WTC11 (cell line): Measurements from ENCODE around the gene FAM114A1. TPM values are rescaled to one million over a fixed set of nuclear protein-coding genes. Genes with fewer than 3 reads are reported as not detected.

Experiments used
- ATAC-seq: fragments of 200-7000 bp; cut with Tn5 transposase; 2 replicates; pipeline ENCODE4 v1.10.0; 2021; ENCODE audit warnings: mild to moderate bottlenecking, moderate library complexity
- CTCF ChIA-PET: fragments of 300-600 bp; sonication (Branson Sonifier 250); formaldehyde crosslinking; loops from one replicate; lab custom pipeline; 2021; ENCODE audit warnings: antibody characterized with exemption; lab: Charles Lee
- POLR2A ChIA-PET: fragments of 350-600 bp; sonication (Branson Sonifier 250); formaldehyde crosslinking; loops from one replicate; lab custom pipeline; 2021; ENCODE audit warnings: antibody characterized with exemption; lab: Charles Lee
- DNase-seq: peaks from one replicate; pipeline ENCODE4 v3.0.0; 2021; ENCODE audit warnings: low spot score
- H3K27ac Mint-ChIP-seq: 2 replicates; pipeline ENCODE4 v1.8.0; 2021; ENCODE audit warnings: mixed read lengths
- H3K27me3 Mint-ChIP-seq: 2 replicates; pipeline ENCODE4 v1.8.0; 2021; ENCODE audit warnings: low read depth, mild to moderate bottlenecking, moderate library complexity, mixed read lengths
- H3K36me3 Mint-ChIP-seq: 2 replicates; pipeline ENCODE4 v1.8.0; 2021; ENCODE audit warnings: mixed read lengths
- H3K4me1 Mint-ChIP-seq: 2 replicates; pipeline ENCODE4 v1.8.0; 2022; ENCODE audit warnings: mixed read lengths
- H3K4me3 Mint-ChIP-seq: 2 replicates; pipeline ENCODE4 v1.8.0; 2021; ENCODE audit warnings: mild to moderate bottlenecking, moderate library complexity, mixed read lengths
- H3K9me3 Mint-ChIP-seq: 2 replicates; pipeline ENCODE4 v1.8.0; 2021; ENCODE audit warnings: mixed read lengths
- CREM ChIP-seq: sonication (generic); formaldehyde crosslinking; IDR thresholded peaks from 2 replicates; pipeline ENCODE4 v1.8.1; 2022; ENCODE audit warnings: mild to moderate bottlenecking, missing genetic modification reagents, moderate library complexity
- EMX1 ChIP-seq: fragments of 250-450 bp; sonication (Bioruptor Pico); IDR thresholded peaks from 2 replicates; pipeline ENCODE4 v1.8.0; 2021; ENCODE audit warnings: mild to moderate bottlenecking
- KAT7 ChIP-seq: sonication (generic); formaldehyde crosslinking; IDR thresholded peaks from 2 replicates; pipeline ENCODE4 v1.8.1; 2023; ENCODE audit warnings: missing genetic modification reagents, mild to moderate bottlenecking, borderline replicate concordance
- MYBL2 ChIP-seq: sonication (generic); formaldehyde crosslinking; IDR thresholded peaks from 2 replicates; pipeline ENCODE4 v1.8.1; 2023; ENCODE audit warnings: mild to moderate bottlenecking, moderate library complexity, missing genetic modification reagents
- NR3C1 ChIP-seq: sonication (generic); formaldehyde crosslinking; conservative IDR thresholded peaks from 2 replicates; pipeline ENCODE4 v1.8.1; 2023; ENCODE audit warnings: low read depth, mild to moderate bottlenecking, missing genetic modification reagents
- RELA ChIP-seq: sonication (generic); formaldehyde crosslinking; IDR thresholded peaks from 2 replicates; pipeline ENCODE4 v1.8.1; 2022; ENCODE audit warnings: missing genetic modification reagents, mild to moderate bottlenecking, borderline replicate concordance
- SMAD3 ChIP-seq: sonication (generic); formaldehyde crosslinking; IDR thresholded peaks from 2 replicates; pipeline ENCODE4 v1.8.0; 2022; ENCODE audit warnings: missing genetic modification reagents, mild to moderate bottlenecking, borderline replicate concordance
- TCF7 ChIP-seq: sonication (generic); formaldehyde crosslinking; IDR thresholded peaks from 2 replicates; pipeline ENCODE4 v1.8.0; 2022; ENCODE audit warnings: mild to moderate bottlenecking, low read depth, missing genetic modification reagents, moderate library complexity
- ZBTB21 ChIP-seq: sonication (generic); formaldehyde crosslinking; IDR thresholded peaks from 2 replicates; pipeline ENCODE4 v1.8.1; 2023; ENCODE audit warnings: mild to moderate bottlenecking, missing genetic modification reagents, borderline replicate concordance
- ZNF121 ChIP-seq: sonication (generic); formaldehyde crosslinking; IDR thresholded peaks from 2 replicates; pipeline ENCODE4 v1.8.0; 2023; ENCODE audit warnings: missing genetic modification reagents
- ZNF138 ChIP-seq: sonication (generic); formaldehyde crosslinking; conservative IDR thresholded peaks from 2 replicates; pipeline ENCODE4 v1.8.1; 2022; ENCODE audit warnings: mild to moderate bottlenecking, moderate library complexity, missing genetic modification reagents
- total RNA-seq: library from RNA; stranded (reverse); gene quantifications from 3 replicates; pipeline ENCODE4 v1.2.3, GENCODE V29; 2021
- TF ChIP-seq, protein P1 (sequence below): sonication (generic); formaldehyde crosslinking; IDR thresholded peaks from 2 replicates; pipeline ENCODE4 v1.8.1; 2023; ENCODE audit warnings: mild to moderate bottlenecking, moderate library complexity, missing genetic modification reagents
- TF ChIP-seq, protein P2 (sequence below): fragments of 250-450 bp; sonication (Bioruptor Pico); IDR thresholded peaks from 2 replicates; pipeline ENCODE4 v1.9.0; 2021; ENCODE audit warnings: mild to moderate bottlenecking, borderline replicate concordance
- TF ChIP-seq, protein P3 (sequence below): sonication (generic); formaldehyde crosslinking; IDR thresholded peaks from 2 replicates; pipeline ENCODE4 v1.8.1; 2023; ENCODE audit warnings: mild to moderate bottlenecking, missing genetic modification reagents
- TF ChIP-seq, protein P4 (sequence below): fragments of 250-450 bp; sonication (Bioruptor Pico); IDR thresholded peaks from 2 replicates; pipeline ENCODE4 v1.8.0; 2021; ENCODE audit warnings: mild to moderate bottlenecking
- TF ChIP-seq, protein P5 (sequence below): sonication (generic); formaldehyde crosslinking; IDR thresholded peaks from 2 replicates; pipeline ENCODE4 v1.8.1; 2022; ENCODE audit warnings: missing genetic modification reagents, borderline replicate concordance
- TF ChIP-seq, protein P6 (sequence below): sonication (generic); formaldehyde crosslinking; IDR thresholded peaks from 2 replicates; pipeline ENCODE4 v1.8.1; 2022; ENCODE audit warnings: low read depth, mild to moderate bottlenecking, moderate library complexity, missing genetic modification reagents, borderline replicate concordance
- TF ChIP-seq, protein P7 (sequence below): sonication (generic); formaldehyde crosslinking; IDR thresholded peaks from 2 replicates; pipeline ENCODE4 v1.8.0; 2022; ENCODE audit warnings: mild to moderate bottlenecking, missing genetic modification reagents
- TF ChIP-seq, protein P8 (sequence below): sonication (generic); formaldehyde crosslinking; IDR thresholded peaks from 2 replicates; pipeline ENCODE4 v1.8.0; 2022; ENCODE audit warnings: mild to moderate bottlenecking, missing genetic modification reagents

The FAM114A1 gene
- total RNA-seq, 1 experiment from 2014 or later: 17.6 TPM

DNA sequence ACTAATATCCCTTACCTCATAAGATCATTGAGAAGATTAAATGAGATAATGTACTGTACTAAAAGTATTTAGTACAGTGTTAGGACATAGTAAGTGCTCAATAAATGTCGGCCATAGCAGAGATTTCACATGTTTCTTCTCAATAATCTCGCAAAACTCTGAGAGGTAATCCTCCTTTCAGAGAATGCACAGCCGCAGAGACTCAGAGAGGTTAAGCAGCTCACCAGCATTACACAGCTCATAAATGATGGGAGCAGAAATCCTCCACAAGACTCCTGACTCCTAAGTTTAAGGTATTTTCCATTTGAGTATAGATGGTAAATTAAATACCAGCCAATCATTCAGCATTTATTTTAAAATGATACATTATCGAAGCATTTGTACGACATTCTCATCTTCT, 34.6 kb downstream of the FAM114A1 start:
- CTCF ChIA-PET: interaction anchor here (0.9 to 2.9 kb wide), 2 partner anchors 179 to 232 kb away, joined by 3 to 33 read pairs; no protein-coding TSS in a partner anchor
- Mint-ChIP-seq H3K4me1 (peaks cover 6% of the 10 kb centered on the region), H3K27ac (no peak overlapping the region), H3K4me3 (no peak overlapping the region), H3K9me3 (no peaks in the 10 kb centered on the region), H3K36me3 (peaks cover 5% of the 10 kb centered on the region; the same call in 1 of the 2 replicates), H3K27me3 (no peaks in the 10 kb centered on the region)
- POLR2A ChIA-PET: no interaction called here
- no peak for DNase-seq
- no peak for ATAC-seq
- TF ChIP-seq RELA (CRISPR knock-in tag): no peak
- TF ChIP-seq, protein P1, sequence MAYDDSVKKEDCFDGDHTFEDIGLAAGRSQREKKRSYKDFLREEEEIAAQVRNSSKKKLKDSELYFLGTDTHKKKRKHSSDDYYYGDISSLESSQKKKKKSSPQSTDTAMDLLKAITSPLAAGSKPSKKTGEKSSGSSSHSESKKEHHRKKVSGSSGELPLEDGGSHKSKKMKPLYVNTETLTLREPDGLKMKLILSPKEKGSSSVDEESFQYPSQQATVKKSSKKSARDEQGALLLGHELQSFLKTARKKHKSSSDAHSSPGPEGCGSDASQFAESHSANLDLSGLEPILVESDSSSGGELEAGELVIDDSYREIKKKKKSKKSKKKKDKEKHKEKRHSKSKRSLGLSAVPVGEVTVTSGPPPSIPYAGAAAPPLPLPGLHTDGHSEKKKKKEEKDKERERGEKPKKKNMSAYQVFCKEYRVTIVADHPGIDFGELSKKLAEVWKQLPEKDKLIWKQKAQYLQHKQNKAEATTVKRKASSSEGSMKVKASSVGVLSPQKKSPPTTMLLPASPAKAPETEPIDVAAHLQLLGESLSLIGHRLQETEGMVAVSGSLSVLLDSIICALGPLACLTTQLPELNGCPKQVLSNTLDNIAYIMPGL: no peak
- no peak for TF ChIP-seq ZNF138 (CRISPR knock-in tag)
- TF ChIP-seq KAT7 (CRISPR knock-in tag): no peak
- TF ChIP-seq, protein P2, sequence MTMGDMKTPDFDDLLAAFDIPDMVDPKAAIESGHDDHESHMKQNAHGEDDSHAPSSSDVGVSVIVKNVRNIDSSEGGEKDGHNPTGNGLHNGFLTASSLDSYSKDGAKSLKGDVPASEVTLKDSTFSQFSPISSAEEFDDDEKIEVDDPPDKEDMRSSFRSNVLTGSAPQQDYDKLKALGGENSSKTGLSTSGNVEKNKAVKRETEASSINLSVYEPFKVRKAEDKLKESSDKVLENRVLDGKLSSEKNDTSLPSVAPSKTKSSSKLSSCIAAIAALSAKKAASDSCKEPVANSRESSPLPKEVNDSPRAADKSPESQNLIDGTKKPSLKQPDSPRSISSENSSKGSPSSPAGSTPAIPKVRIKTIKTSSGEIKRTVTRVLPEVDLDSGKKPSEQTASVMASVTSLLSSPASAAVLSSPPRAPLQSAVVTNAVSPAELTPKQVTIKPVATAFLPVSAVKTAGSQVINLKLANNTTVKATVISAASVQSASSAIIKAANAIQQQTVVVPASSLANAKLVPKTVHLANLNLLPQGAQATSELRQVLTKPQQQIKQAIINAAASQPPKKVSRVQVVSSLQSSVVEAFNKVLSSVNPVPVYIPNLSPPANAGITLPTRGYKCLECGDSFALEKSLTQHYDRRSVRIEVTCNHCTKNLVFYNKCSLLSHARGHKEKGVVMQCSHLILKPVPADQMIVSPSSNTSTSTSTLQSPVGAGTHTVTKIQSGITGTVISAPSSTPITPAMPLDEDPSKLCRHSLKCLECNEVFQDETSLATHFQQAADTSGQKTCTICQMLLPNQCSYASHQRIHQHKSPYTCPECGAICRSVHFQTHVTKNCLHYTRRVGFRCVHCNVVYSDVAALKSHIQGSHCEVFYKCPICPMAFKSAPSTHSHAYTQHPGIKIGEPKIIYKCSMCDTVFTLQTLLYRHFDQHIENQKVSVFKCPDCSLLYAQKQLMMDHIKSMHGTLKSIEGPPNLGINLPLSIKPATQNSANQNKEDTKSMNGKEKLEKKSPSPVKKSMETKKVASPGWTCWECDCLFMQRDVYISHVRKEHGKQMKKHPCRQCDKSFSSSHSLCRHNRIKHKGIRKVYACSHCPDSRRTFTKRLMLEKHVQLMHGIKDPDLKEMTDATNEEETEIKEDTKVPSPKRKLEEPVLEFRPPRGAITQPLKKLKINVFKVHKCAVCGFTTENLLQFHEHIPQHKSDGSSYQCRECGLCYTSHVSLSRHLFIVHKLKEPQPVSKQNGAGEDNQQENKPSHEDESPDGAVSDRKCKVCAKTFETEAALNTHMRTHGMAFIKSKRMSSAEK (CRISPR knock-in tag): no peak
- TF ChIP-seq, protein P3, sequence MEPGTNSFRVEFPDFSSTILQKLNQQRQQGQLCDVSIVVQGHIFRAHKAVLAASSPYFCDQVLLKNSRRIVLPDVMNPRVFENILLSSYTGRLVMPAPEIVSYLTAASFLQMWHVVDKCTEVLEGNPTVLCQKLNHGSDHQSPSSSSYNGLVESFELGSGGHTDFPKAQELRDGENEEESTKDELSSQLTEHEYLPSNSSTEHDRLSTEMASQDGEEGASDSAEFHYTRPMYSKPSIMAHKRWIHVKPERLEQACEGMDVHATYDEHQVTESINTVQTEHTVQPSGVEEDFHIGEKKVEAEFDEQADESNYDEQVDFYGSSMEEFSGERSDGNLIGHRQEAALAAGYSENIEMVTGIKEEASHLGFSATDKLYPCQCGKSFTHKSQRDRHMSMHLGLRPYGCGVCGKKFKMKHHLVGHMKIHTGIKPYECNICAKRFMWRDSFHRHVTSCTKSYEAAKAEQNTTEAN: no peak
- TF ChIP-seq NR3C1: no peak
- no peak for TF ChIP-seq TCF7 (CRISPR knock-in tag)
- TF ChIP-seq, protein P4, sequence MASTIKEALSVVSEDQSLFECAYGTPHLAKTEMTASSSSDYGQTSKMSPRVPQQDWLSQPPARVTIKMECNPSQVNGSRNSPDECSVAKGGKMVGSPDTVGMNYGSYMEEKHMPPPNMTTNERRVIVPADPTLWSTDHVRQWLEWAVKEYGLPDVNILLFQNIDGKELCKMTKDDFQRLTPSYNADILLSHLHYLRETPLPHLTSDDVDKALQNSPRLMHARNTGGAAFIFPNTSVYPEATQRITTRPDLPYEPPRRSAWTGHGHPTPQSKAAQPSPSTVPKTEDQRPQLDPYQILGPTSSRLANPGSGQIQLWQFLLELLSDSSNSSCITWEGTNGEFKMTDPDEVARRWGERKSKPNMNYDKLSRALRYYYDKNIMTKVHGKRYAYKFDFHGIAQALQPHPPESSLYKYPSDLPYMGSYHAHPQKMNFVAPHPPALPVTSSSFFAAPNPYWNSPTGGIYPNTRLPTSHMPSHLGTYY (CRISPR knock-in tag): no peak

DNA sequence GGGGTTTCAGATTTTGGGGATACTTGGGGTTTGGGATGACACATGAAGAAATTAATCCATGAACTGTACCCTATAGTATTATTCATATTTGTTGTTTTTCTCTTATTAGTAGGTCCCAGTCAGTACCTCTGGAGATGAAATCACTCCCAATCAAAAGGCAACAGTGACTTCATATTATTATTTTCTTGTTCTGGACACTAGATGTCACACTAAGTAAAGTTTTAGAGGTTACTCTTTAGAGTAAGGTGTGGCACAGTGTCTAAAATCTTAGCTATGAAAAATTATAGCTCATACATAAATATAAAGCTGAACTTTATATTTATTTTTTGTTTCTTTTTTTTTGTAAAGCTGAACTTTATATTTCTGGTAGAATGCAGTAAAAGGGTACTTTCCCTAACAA, 35.1 kb downstream of the FAM114A1 start:
- ChIA-PET CTCF (interaction anchor here (0.8 to 2.9 kb wide), 2 partner anchors 141 to 232 kb away, joined by 3 to 33 read pairs; no protein-coding TSS in a partner anchor), POLR2A (no interaction called here)
- 0 out of 2 replicates have a peak, but pooled peaks have one; percentile 36 for ATAC-seq
- H3K36me3 Mint-ChIP-seq: peaks cover 5% of the 10 kb centered on the region; the same call in 1 of the 2 replicates
- no peaks in the 10 kb centered on the region for H3K27me3 Mint-ChIP-seq
- no peak for DNase-seq
- peaks cover 6% of the 10 kb centered on the region for H3K4me1 Mint-ChIP-seq
- H3K27ac Mint-ChIP-seq: no peak overlapping the region
- no peak overlapping the region for H3K4me3 Mint-ChIP-seq
- H3K9me3 Mint-ChIP-seq: no peaks in the 10 kb centered on the region
- no peak for TF ChIP-seq ZNF121
- TF ChIP-seq ZBTB21 (CRISPR knock-in tag): no peak
- TF ChIP-seq, protein P5, sequence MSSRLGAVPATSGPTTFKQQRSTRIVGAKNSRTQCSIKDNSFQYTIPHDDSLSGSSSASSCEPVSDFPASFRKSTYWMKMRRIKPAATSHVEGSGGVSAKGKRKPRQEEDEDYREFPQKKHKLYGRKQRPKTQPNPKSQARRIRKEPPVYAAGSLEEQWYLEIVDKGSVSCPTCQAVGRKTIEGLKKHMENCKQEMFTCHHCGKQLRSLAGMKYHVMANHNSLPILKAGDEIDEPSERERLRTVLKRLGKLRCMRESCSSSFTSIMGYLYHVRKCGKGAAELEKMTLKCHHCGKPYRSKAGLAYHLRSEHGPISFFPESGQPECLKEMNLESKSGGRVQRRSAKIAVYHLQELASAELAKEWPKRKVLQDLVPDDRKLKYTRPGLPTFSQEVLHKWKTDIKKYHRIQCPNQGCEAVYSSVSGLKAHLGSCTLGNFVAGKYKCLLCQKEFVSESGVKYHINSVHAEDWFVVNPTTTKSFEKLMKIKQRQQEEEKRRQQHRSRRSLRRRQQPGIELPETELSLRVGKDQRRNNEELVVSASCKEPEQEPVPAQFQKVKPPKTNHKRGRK (CRISPR knock-in tag): no peak
- TF ChIP-seq, protein P6, sequence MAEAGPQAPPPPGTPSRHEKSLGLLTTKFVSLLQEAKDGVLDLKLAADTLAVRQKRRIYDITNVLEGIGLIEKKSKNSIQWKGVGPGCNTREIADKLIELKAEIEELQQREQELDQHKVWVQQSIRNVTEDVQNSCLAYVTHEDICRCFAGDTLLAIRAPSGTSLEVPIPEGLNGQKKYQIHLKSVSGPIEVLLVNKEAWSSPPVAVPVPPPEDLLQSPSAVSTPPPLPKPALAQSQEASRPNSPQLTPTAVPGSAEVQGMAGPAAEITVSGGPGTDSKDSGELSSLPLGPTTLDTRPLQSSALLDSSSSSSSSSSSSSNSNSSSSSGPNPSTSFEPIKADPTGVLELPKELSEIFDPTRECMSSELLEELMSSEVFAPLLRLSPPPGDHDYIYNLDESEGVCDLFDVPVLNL: no peak
- TF ChIP-seq SMAD3 (CRISPR knock-in tag): no peak
- TF ChIP-seq, protein P7, sequence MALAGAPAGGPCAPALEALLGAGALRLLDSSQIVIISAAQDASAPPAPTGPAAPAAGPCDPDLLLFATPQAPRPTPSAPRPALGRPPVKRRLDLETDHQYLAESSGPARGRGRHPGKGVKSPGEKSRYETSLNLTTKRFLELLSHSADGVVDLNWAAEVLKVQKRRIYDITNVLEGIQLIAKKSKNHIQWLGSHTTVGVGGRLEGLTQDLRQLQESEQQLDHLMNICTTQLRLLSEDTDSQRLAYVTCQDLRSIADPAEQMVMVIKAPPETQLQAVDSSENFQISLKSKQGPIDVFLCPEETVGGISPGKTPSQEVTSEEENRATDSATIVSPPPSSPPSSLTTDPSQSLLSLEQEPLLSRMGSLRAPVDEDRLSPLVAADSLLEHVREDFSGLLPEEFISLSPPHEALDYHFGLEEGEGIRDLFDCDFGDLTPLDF (CRISPR knock-in tag): no peak
- no peak for TF ChIP-seq EMX1 (CRISPR knock-in tag)
- TF ChIP-seq CREM (CRISPR knock-in tag): no peak
- no peak for TF ChIP-seq MYBL2 (CRISPR knock-in tag)
- no peak for TF ChIP-seq NR3C1
- TF ChIP-seq, protein P8, sequence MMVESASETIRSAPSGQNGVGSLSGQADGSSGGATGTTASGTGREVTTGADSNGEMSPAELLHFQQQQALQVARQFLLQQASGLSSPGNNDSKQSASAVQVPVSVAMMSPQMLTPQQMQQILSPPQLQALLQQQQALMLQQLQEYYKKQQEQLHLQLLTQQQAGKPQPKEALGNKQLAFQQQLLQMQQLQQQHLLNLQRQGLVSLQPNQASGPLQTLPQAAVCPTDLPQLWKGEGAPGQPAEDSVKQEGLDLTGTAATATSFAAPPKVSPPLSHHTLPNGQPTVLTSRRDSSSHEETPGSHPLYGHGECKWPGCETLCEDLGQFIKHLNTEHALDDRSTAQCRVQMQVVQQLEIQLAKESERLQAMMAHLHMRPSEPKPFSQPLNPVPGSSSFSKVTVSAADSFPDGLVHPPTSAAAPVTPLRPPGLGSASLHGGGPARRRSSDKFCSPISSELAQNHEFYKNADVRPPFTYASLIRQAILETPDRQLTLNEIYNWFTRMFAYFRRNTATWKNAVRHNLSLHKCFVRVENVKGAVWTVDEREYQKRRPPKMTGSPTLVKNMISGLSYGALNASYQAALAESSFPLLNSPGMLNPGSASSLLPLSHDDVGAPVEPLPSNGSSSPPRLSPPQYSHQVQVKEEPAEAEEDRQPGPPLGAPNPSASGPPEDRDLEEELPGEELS (CRISPR knock-in tag): no peak
